Endothelial cell of umbilical vein (primary cell): Measurements from ENCODE around the gene HEATR5A. TPM values are rescaled to one million over a fixed set of nuclear protein-coding genes. Genes with fewer than 3 reads are reported as not detected.

Source experiments
- BruUV-seq: library from RNA; stranded (reverse); fragments of 400-500 nt; replicated peaks from 2 replicates; lab custom pipeline; 2021; lab: Mats Ljungman, UMichigan
- CTCF ChIA-PET: fragments of 300-600, 350-600 bp; sonication (Branson Sonifier 250); formaldehyde crosslinking; loops from one replicate; lab custom pipeline; 2021; ENCODE audit warnings: antibody characterized with exemption, inconsistent platforms; lab: Charles Lee
- POLR2A ChIA-PET: fragments of 300-600, 350-600 bp; sonication (Branson Sonifier 250); formaldehyde crosslinking; loops from one replicate; lab custom pipeline; 2021; ENCODE audit warnings: antibody characterized with exemption, inconsistent platforms; lab: Charles Lee
- DNase-seq: peaks from one replicate; pipeline ENCODE4 v3.0.0-alpha.2; 2011; ENCODE audit warnings: low read depth, low spot score
- FAIRE-seq: peaks from 2 replicates; lab custom pipeline; 2011; peaks lifted over from hg19 to GRCh38; lab: Jason Lieb, UNC
- H2AFZ ChIP-seq: 2 replicates; pipeline ENCODE4 v1.6.0; 2012; ENCODE audit warnings: low read depth, low read length, control low read depth, inconsistent platforms
- H3K27ac ChIP-seq: 2 replicates; pipeline ENCODE4 v1.5.1; 2011; ENCODE audit warnings: low read depth, mild to moderate bottlenecking, control low read depth, low read length, moderate library complexity; ENCODE audit not compliant: insufficient read depth
- H3K27me3 ChIP-seq, 2 experiments: 2 replicates each; pipeline versions ENCODE4 v1.6.0 to v1.6.1; 2011; ENCODE audit warnings: low read length in 2 of 2, mixed read lengths in 1 of 2; ENCODE audit not compliant: control insufficient read depth in 2 of 2, insufficient read depth in 2 of 2
- H3K36me3 ChIP-seq, 2 experiments: 2 replicates in 1 of 2; 3 replicates in 1 of 2; pipeline ENCODE4 v1.5.1; 2011; ENCODE audit warnings: low read length in 2 of 2, mild to moderate bottlenecking in 1 of 2, moderate library complexity in 1 of 2; ENCODE audit not compliant: control insufficient read depth in 2 of 2, insufficient read depth in 2 of 2; ENCODE audit errors: extremely low read depth in 1 of 2
- H3K4me1 ChIP-seq: 3 replicates; pipeline ENCODE4 v1.5.1; 2011; ENCODE audit warnings: mild to moderate bottlenecking, low read length; ENCODE audit not compliant: control insufficient read depth, insufficient read depth; ENCODE audit errors: extremely low read depth
- H3K4me2 ChIP-seq: 2 replicates; pipeline ENCODE4 v1.6.1; 2011; ENCODE audit warnings: low read length, control low read depth, mixed read lengths; ENCODE audit not compliant: insufficient read depth
- H3K4me3 ChIP-seq, 3 experiments: fragments of 200-600 bp in 1 of 3; sonication (generic), shearing (Covaris generic) in 1 of 3; replicated peaks in 1 of 3; 2 replicates each; pipeline ENCODE4 v1.5.1; 2011 to 2016; ENCODE audit warnings: control low read depth in 3 of 3, low read length in 3 of 3, mild to moderate bottlenecking in 2 of 3, inconsistent platforms in 1 of 3, low read depth in 1 of 3, moderate library complexity in 1 of 3; ENCODE audit not compliant: insufficient read depth in 1 of 3
- H3K79me2 ChIP-seq: 2 replicates; pipeline ENCODE4 v1.6.0; 2012; ENCODE audit warnings: low read length, inconsistent platforms; ENCODE audit not compliant: control insufficient read depth, insufficient read depth
- H3K9ac ChIP-seq: replicated peaks from 2 replicates; pipeline ENCODE3; 2011; ENCODE audit warnings: low read length, control low read depth; ENCODE audit not compliant: insufficient read depth; ENCODE audit errors: extremely low read depth
- H3K9me1 ChIP-seq: replicated peaks from 3 replicates; pipeline ENCODE4 v1.6.0; 2011; ENCODE audit warnings: mild to moderate bottlenecking, low read length; ENCODE audit not compliant: control insufficient read depth, insufficient read depth; ENCODE audit errors: extremely low read depth
- H3K9me3 ChIP-seq: replicated peaks from 2 replicates; pipeline ENCODE4 v1.5.1; 2012; ENCODE audit warnings: low read length, inconsistent platforms; ENCODE audit not compliant: control insufficient read depth, insufficient read depth
- H4K20me1 ChIP-seq: replicated peaks from 2 replicates; pipeline ENCODE3; 2011; ENCODE audit warnings: mild to moderate bottlenecking, low read length; ENCODE audit not compliant: control insufficient read depth, insufficient read depth; ENCODE audit errors: extremely low read depth
- CTCF ChIP-seq, 2 donors: IDR thresholded peaks; 1 replicate in 1 of 2; 2 replicates in 1 of 2; pipeline ENCODE4 v1.5.1; 2011; ENCODE audit warnings: low read length in 2 of 2, mild to moderate bottlenecking in 2 of 2, moderate library complexity in 2 of 2, control low read depth in 1 of 2, inconsistent platforms in 1 of 2, low read depth in 1 of 2; ENCODE audit not compliant: insufficient read depth in 1 of 2; ENCODE audit errors: extremely low read depth in 1 of 2
- FOS ChIP-seq: IDR thresholded peaks from 2 replicates; pipeline ENCODE4 v1.6.1; 2011; ENCODE audit warnings: mild to moderate bottlenecking, low read length, moderate library complexity, borderline replicate concordance; ENCODE audit not compliant: insufficient read depth
- GATA2 ChIP-seq: IDR thresholded peaks from 2 replicates; pipeline ENCODE4 v1.7.0; 2011; ENCODE audit warnings: low read depth, mild to moderate bottlenecking, moderate library complexity, mixed read lengths, low read length; ENCODE audit not compliant: insufficient read length, insufficient read depth
- JUN ChIP-seq: IDR thresholded peaks from 2 replicates; pipeline ENCODE4 v1.6.1; 2011; ENCODE audit warnings: borderline replicate concordance, low read depth; ENCODE audit not compliant: insufficient read length, insufficient read depth
- MAX ChIP-seq: IDR thresholded peaks from 2 replicates; pipeline ENCODE4 v1.6.1; 2011; ENCODE audit not compliant: insufficient read depth, insufficient read length
- MYC ChIP-seq: IDR thresholded peaks from one replicate; pipeline ENCODE4 v1.6.1; 2011; ENCODE audit warnings: mild to moderate bottlenecking, low read depth, low read length
- POLR2A ChIP-seq: IDR thresholded peaks from 2 replicates; pipeline ENCODE4 v1.6.1; 2012; ENCODE audit warnings: low read depth, mild to moderate bottlenecking, control low read depth, low read length
- POLR2AphosphoS5 ChIP-seq: IDR thresholded peaks from 2 replicates; pipeline ENCODE4 v1.6.1; 2012; ENCODE audit warnings: low read depth, mild to moderate bottlenecking, control low read depth, low read length, moderate library complexity; ENCODE audit not compliant: insufficient read depth
- dilution Hi-C: fragments of 300-500 bp; cut with MboI; formaldehyde crosslinking; loops from one replicate; pipeline ENCODE4 v1.15.0; 2019; ENCODE audit warnings: low sequenced_read_pairs; ENCODE audit not compliant: extremely low pct_ligation_motif_present
- intact Hi-C: fragments of 100-400 bp; cut with micrococcal nuclease; formaldehyde crosslinking; loops from one replicate; pipeline ENCODE4 v1.10.0; 2022
- polyA plus RNA-seq, 4 experiments: library from polyadenylated mRNA; depleted of rRNA in 3 of 4; stranded (reverse) in 3 of 4; unstranded in 1 of 4; fragments of >200 nt; gene quantifications; 2 replicates each; pipeline versions ENCODE4 v1.2.1 to v1.2.3, GENCODE V29; 2011 to 2012; ENCODE audit warnings: missing spikeins in 1 of 4
- total RNA-seq: library from RNA; stranded (reverse); gene quantifications from 2 replicates; pipeline ENCODE4 v1.2.3, GENCODE V29; 2021

Gene HEATR5A
- total and polyA plus RNA-seq, 2 donors (not counting 3 experiments of a cell fraction or from before 2014, with no cell fraction given): 12.6 to 45.3 TPM

DNA sequence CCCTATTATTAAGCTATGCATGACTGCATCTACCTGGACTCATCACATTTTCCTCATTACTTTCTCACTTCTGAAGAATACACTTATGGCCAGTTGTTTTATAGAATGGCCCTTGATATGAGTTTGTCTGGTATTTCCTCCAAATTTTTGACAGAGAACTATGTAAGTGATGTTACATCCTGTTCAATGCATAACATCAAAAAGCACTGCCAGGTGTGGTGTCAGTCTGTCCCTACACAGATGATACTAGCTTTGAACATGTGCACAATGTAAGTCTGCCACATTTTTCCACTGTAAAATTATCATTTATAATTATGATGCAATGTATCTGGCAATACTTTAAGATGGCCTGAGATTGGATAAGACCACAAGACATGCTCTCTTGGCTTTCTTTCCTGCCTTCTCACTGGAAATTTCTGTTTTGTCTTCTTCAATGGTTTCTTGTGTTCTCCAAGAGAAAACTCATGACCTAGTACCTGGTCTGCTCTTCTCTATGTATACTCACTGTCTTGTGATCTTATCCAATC, 28.3 kb downstream of the HEATR5A start:
- Histone ChIP-seq H3K4me3 (no peak overlapping the region), H3K4me1 (no peaks in the 10 kb centered on the region), H2AFZ (no peak overlapping the region), H3K9ac (no peak overlapping the region), H4K20me1 (no peaks in the 10 kb centered on the region), H3K4me2 (no peak overlapping the region), H3K79me2 (no peaks in the 10 kb centered on the region), H3K27me3 (no peaks in the 10 kb centered on the region), H3K9me3 (no peaks in the 10 kb centered on the region), H3K36me3 (no peaks in the 10 kb centered on the region), H3K9me1 (no peaks in the 10 kb centered on the region), H3K27ac (no peak overlapping the region)
- TF ChIP-seq POLR2AphosphoS5 (no peak), GATA2 (no peak), MAX (no peak), POLR2A (no peak), FOS (no peak), CTCF (IDR thresholded peaks at IDR 0.05; ENCODE audit: extremely low read depth in 1 of 2, insufficient read depth in 1 of 2, low read depth in 1 of 2, low read length in 2 of 2) (no peak), JUN (no peak), MYC (no peak)
- CTCF ChIA-PET: interaction anchor here (2.5 kb wide), 1 partner anchor 12 kb away, joined by 7 read pairs; no protein-coding TSS in a partner anchor
- dilution Hi-C loops: no loop called here
- POLR2A ChIA-PET: no interaction called here
- no peak for DNase-seq
- no TSS peak for BruUV-seq
- intact Hi-C loops: no loop called here
- no peak for FAIRE-seq
